NOMO-1 treated with dmso at 0.1 percent for 144 hours (cell line): ENCODE measurements around the gene TTLL4.

Experiments used
- DNase-seq: peaks from one replicate; lab custom pipeline; 2025; ENCODE audit not compliant: unreplicated experiment; lab: John Stamatoyannopoulos, UW

The TTLL4 gene

DNA sequence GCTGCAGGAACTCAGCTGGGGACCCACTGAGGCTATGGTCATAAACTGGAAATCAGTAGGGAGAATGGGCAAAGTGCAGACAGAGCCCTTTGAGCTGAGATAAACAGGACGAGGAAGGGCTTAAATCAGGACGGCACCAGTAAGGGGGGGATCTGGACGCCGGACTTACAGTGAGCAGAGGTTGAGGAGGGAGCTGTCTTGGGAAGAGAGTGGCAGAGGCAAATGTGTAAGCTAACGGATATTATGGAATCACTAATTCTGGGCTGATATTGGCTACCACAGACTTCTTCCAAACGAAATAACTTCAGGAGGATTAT is 71.9 kb downstream of the TTLL4 start:
- DNase-seq: no peak

DNA sequence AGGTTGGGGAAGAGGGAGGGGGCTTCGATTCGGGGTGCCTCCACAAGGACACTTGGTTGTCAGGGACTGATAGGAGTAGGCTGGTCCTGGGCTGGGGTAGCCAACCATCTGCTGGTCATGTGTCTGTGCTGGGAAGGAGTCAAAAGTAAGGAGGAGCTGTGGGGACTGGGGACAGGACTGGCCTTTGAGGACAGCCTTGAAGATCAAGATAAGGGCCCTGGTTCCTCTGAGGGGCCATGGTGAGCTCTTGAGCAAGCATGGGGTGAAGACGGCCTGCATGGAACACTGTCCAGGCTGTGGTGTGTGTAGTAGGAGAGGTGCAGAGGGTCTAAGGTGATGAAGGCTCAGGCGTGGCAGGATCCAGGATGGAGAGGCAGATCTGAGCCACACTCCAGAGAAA is 73.1 kb downstream of the TTLL4 start:
- DNase-seq: no peak

DNA sequence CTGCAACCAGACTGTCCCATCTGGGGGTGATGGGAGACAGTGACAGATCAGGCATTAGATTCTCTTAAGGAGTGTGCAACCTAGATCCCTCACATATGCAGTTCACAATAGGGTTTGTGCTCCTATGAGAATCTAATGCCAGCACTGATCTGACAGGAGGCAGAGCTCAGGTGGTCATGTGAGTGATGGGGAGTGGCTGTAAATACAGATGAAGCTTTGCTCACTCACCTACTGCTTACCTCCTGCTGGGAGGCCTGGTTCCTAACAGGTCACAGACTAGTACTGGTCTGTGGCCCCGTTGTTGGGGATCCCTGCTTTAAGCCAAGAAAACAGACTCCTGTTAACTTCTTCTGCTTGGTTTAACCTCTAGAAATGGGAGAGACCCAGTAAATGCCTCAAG is 74.5 kb downstream of the TTLL4 start:
- no peak for DNase-seq

DNA sequence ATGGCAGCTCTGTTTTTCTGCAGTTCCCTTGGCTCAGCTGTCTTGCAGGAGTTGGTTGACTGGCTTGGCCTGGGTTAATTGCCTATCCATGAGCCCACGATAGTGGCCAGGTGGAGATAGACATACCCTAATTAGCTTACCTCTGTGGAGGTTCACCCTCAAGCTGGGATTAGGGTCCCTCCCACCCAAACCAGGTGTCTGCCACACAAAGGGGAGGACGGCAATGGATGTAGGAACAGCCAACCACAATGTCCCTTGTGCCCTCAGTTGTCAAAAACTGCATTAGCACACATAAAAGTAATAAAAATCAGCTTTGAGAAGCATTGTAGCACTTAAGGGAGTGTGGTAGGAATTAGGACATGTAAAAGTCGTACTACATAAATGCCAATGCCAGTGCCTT is 75.5 kb downstream of the TTLL4 start:
- no peak for DNase-seq

DNA sequence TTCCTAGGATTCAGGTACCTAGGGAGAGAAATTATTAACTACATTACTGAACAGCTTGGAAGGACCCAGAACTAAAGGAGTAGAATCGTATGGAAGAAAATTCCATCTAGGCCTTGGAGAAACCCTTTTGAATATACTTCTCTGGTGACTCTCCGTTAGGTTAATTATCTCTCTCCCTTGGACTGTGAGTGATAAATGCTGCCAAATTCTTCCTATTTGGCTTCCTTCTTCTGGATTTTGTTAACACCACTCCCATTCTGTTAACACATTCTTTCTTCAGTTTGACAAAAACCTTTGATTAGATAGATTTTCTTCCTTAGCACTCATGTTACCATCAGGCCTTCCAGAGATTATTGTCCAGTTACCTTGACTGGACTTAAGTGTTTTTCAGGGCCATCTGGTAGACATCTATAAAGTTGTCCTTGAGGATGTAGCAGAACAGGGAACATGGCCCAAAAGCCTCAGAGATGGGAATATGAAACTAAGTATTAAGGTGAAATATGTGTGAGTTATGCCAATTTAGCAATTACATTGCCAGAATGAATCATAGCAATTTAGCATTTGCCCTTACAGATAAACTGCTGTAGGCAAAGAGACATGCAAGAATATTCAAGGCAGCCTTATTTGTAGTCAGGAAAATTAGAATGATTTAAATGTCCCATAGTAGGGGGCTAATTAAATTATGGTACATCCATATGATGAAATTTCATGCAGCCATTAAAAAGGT is 78.1 kb downstream of the TTLL4 start:
- DNase-seq: no peak

DNA sequence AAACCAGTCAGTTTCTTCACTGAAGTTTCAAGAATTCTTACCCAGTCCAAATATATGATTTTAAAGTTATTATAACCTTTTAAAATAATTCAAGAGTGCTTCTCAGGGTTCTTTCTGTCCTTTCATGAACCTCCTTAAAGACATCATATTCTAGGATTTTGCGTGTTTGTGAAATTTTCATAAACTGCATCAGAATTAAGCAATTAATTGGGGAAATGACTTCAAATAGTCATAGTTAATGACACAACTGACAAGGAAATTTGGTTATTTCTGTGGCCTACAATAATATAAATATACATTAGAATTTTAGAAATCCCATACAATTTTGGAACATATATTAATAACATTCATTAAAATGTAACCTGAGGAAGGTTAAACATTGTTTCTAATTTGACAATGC is 81.8 kb downstream of the TTLL4 start:
- DNase-seq: no peak

DNA sequence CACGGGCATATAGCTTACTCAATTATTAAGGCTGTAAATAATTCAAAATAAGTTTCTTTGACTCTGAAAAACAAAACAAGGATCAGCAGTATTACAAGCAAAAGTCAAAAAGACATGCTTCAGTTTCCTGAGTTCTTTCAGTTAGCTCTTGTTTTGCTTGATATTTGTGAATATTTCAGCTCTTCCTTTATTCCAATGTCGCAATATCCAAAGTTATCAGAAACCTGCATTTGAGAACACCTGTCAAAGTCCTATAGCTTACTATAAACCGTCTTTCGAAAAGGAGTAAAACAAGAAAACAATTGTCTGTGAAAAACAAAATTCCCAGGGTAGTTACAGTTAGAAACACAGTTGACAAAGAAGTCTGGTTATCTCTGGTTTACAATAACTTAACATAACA is 86.1 kb downstream of the TTLL4 start:
- no peak for DNase-seq

DNA sequence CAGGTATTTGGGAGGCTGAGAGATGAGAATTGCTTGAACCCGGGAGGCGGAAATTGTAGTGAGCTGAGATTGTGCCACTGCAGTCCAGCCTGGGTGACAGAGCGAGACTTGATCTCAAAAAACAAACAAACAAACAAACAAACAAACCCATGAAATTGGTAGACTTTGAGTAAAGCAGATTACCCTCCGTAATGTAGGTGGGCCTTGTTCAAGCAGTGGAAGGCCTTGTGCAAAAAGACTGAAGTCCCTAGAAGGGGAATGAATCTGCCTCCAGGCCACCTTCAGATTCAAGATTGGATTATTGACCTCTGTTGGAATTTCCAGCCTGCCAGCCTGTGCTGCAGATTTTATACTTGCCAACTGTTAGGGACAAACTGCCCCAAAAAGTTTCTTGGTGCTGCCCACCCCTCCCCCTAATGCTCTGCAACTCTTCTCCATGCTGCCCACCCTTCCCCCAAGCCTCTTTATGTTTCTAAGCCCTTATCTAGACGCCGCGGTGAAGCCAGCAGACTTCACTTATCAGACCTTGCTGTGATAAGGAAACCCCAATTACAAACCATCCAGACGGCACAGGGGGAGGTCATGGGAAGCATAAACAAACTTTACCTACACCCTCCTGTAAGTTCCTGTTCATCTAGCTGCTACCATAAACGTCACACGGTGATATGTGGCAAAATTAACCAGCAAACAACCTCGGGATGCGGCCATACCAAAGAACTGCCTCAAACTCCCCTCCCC is 88.3 kb downstream of the TTLL4 start:
- no peak for DNase-seq

DNA sequence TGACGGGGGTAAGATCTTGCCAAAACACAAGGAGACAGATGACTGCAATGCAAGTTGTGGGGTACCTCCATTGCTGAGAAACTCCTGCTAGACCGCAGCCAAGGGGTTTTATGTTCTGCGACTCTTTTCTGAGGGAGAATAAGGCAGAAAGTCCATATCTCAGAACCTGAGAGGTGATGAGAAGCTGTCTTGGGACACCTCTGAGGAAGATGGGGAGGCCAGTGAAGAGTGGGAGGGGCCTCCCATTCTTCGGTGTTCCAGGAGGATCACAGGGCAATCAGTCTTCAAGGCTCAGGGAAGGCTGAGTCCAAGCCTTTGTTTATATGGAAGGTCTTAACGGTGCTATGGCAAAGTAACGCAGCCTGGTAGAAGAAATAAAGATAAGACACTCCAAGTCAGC is 89.4 kb downstream of the TTLL4 start:
- no peak for DNase-seq

DNA sequence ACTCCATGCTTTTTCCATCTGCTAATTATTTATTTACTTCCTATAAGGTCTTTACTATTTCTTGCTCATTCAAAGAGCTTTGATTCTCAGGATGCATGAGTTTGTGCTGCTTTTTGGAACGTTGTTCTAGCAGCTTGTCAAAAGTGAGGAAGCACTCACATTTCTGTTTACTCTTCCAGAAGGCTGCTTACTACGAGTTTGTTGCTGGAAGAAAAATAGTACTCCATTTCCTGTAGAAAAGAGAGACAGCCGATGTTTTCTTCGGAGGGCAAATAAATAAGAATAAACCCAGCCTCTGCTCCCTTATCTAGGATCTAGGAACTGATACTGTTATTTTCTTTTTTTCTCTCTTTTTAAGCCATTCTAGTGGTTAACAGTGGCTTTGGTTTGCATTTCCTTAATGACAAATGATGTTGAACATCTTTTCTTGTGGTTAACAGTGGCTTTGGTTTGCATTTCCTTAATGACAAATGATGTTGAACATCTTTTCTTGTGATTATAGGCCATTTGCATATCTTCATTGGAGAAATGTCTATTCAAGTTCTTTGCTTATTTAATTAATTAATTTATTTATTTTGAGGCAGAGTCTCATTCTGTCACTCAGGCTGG is 91.9 kb downstream of the TTLL4 start:
- DNase-seq: no peak

DNA sequence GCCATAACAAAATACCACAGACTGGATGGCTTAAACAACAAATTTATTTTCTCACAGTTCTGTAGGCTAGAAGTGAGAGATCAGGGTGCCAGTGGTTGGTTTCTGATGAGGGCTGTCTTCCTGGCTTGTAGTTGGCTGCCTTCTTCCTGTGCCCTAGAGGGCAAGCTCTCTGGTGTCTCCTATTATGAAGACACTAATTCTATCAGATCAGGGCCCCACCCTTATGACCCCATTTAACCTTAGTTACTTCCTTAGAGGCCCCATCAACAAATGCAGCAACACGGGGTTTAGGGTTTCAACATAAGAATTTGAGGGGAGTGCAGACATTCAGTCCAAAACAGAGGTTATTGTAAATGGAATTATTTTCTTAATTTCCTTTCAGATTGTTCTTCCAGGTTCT is 94.2 kb downstream of the TTLL4 start:
- DNase-seq: no peak
